Central memory CD8-positive, alpha-beta T cell (primary cell): ENCODE measurements around the gene POLR1F.
A peak's percentile ranks its signal among the peaks of the same experiment; 100 is the strongest.
"Not testable (repeated sequence)": the region's sequence is repeated elsewhere in the genome, so short reads cannot be mapped to it uniquely, and the experiment has no call there.

ENCODE experiments used
- ATAC-seq: fragments of 150-1000 bp; cut with Tn5 transposase; replicated peaks from 2 replicates; pipeline ENCODE4 v1.10.0; 2022; ENCODE audit warnings: mild to moderate bottlenecking, moderate FRiP score, moderate number of reproducible peaks; ENCODE audit not compliant: poor library complexity, severe bottlenecking; ENCODE audit errors: extremely low read depth
- DNase-seq, 2 donors: peaks; one replicate each; pipeline ENCODE4 v3.0.0; 2021; ENCODE audit warnings: low spot score in 2 of 2
- H3K27ac Mint-ChIP-seq: one replicate; pipeline ENCODE4 v1.8.0; 2022; ENCODE audit warnings: low read depth, mild to moderate bottlenecking, moderate library complexity, mixed read lengths
- H3K27me3 Mint-ChIP-seq: one replicate; pipeline ENCODE4 v1.8.0; 2022; ENCODE audit warnings: mixed read lengths
- H3K36me3 Mint-ChIP-seq: one replicate; pipeline ENCODE4 v1.8.0; 2022; ENCODE audit warnings: mild to moderate bottlenecking, moderate library complexity, mixed read lengths; ENCODE audit not compliant: insufficient read depth
- H3K4me1 Mint-ChIP-seq: one replicate; pipeline ENCODE4 v1.8.0; 2022; ENCODE audit warnings: mixed read lengths
- H3K4me3 Mint-ChIP-seq: one replicate; pipeline ENCODE4 v1.8.0; 2022; ENCODE audit warnings: mild to moderate bottlenecking, moderate library complexity, mixed read lengths
- H3K9me3 Mint-ChIP-seq: one replicate; pipeline ENCODE4 v1.8.0; 2022; ENCODE audit warnings: mixed read lengths

POLR1F gene

DNA sequence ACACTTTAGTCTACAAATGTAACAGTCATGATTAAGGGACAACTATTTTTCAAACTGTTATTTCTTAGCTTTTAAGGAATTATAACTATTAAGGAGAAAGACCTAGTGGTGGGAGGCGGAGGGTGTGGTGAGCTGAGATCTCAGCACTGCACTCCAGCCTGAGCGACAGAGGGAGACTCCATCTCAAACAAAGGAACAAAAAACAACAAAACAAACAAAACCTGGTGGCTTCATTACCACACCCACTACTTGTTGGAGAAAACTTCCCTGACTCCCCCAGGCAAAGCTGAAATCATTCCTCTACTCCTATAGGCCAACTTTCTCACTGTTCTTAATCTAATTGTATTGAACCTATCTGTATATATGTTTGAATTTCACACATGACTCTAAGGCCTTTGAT is 3.2 kb downstream of the POLR1F start:
- Mint-ChIP-seq H3K27ac (peak overlapping the region; percentile 97), H3K4me3 (no peak overlapping the region), H3K4me1 (peaks cover 51% of the 10 kb centered on the region), H3K27me3 (no peaks in the 10 kb centered on the region), H3K9me3 (no peaks in the 10 kb centered on the region), H3K36me3 (peaks cover 13% of the 10 kb centered on the region)
- ATAC-seq (no peak), DNase-seq (no peak)

DNA sequence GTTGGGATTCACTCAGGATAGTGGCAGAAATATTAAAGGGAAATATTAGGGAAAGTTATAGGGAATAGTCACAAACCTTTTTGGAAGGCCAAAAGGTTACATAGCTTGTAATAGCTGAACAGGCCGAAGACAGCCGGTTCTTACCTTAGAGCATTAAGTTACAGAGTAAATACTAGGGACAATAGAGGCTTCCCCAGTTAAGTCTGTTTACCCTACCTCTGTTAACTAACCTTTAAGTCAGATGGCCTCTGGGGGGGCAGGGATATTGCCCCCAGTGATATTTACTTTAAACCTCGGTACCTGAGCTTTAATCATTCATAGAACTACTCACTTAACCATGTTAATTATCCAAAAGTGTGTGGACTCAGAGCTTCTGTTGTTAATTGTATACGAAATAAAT is 7.4 kb downstream of the POLR1F start:
- Mint-ChIP-seq H3K9me3 (no peaks in the 10 kb centered on the region), H3K27me3 (no peaks in the 10 kb centered on the region), H3K27ac (no peak overlapping the region), H3K4me1 (peaks cover 16% of the 10 kb centered on the region), H3K4me3 (no peak overlapping the region), H3K36me3 (peaks cover 25% of the 10 kb centered on the region)
- ATAC-seq = no peak
- no peak for DNase-seq

DNA sequence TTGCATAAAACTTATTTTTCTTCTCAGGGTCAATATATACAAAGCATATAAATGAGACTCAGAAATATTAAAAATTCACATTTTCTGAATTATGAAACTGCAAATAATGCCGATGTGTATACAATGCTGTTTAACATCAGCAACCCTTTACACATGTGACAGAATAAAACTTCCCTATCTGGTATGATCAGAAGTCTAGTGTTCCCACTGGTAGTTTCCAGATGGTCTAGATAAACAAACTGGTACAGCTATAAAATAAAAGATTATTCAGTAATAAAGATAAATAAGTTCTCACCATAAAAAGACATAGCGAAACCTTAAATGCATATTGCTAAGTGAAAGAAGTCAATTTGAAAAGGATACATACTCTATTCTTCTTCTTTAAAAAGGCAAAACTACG is 7.9 kb downstream of the POLR1F start:
- Mint-ChIP-seq H3K4me1 (peaks cover 10% of the 10 kb centered on the region), H3K27ac (no peak overlapping the region), H3K4me3 (no peak overlapping the region), H3K27me3 (no peaks in the 10 kb centered on the region), H3K9me3 (no peaks in the 10 kb centered on the region), H3K36me3 (peaks cover 26% of the 10 kb centered on the region)
- no peak for DNase-seq
- no peak for ATAC-seq

DNA sequence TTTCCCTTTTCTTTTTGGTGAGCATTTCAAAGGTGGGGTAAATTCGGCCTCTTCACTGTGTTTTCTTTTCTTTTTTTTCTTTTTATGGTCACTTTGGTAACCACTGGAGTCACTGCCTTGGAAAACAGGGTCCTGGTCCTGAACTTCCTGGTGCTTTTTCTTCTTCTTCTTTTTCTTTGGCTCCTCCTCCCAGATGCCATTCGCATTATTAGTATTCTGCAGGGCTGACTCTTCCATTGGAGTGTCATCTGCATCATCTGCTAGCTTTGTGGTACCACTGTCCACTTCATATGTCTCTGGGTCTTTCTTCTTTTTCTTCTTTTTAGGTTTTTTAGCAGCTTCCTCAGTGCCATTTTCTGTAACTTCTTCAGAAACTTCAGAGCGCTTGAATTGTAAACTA is 10.5 kb downstream of the POLR1F start:
- no peak for ATAC-seq
- H3K36me3 Mint-ChIP-seq = peaks cover 29% of the 10 kb centered on the region
- no peaks in the 10 kb centered on the region for H3K27me3 Mint-ChIP-seq
- H3K27ac Mint-ChIP-seq = no peak overlapping the region
- no peak overlapping the region for H3K4me3 Mint-ChIP-seq
- H3K9me3 Mint-ChIP-seq = no peaks in the 10 kb centered on the region
- peaks cover 6% of the 10 kb centered on the region for H3K4me1 Mint-ChIP-seq
- no peak for DNase-seq

DNA sequence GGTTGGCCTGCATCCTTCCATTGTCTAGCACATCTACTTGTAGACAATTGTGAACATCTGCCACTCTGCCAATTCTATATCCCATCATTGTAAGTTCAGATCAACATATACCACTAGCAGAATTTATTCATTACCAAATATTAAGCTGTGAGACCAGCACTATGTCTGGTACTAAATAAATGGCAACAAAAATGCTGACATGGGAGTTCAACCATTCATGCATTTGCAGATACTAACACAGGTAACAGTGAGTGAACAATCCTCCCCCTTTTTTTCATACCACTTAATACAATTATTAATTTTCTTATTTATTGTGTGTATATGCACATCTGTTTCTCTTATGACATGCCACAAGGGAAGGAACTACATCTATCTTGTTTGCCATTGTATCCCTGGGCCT is 11.9 kb downstream of the POLR1F start:
- DNase-seq = no peak
- Mint-ChIP-seq H3K4me3 (no peak overlapping the region), H3K27me3 (no peaks in the 10 kb centered on the region), H3K4me1 (peaks cover 6% of the 10 kb centered on the region), H3K9me3 (no peaks in the 10 kb centered on the region), H3K36me3 (peaks cover 27% of the 10 kb centered on the region), H3K27ac (no peak overlapping the region)
- ATAC-seq = no peak

DNA sequence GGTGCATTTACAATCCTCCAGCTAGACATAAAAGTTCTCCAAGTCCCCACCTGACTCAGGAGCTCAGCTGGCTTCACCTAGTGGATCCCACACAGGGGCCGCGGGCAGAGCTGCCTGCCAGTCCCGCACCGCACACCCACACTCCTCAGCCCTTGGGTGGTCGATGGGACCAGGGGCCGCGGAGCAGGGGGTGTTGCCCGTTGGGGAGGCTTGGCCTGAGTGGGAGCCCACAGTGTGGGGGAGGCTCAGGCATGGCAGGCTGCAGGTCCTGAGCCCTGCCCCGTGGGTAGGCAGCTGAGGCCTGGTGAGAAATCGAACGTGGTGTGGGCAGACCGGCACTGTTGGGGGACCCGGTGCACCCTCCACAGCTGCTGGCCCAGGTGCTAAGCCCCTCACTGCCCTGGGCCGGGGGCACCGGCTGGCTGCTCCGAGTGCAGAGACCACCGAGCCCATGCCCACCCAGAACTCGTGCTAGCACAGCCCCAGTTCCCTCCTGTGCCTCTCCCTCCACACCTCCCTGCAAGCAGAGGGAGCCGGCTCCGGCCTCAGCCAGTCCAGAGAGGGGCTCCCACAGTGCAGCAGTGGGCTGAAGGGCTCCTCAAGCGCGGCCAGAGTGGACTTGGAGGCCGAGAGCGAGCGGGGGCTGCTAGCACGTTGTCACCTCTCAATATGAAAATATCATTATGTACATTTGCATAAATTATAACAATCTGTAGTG is 16.6 kb downstream of the POLR1F start:
- no peak for ATAC-seq
- no peaks in the 10 kb centered on the region for H3K4me1 Mint-ChIP-seq
- H3K36me3 Mint-ChIP-seq = peaks cover 8% of the 10 kb centered on the region
- H3K27ac Mint-ChIP-seq = no peak overlapping the region
- no peaks in the 10 kb centered on the region for H3K9me3 Mint-ChIP-seq
- peaks cover 11% of the 10 kb centered on the region for H3K27me3 Mint-ChIP-seq
- no peak for DNase-seq
- H3K4me3 Mint-ChIP-seq = no peak overlapping the region

DNA sequence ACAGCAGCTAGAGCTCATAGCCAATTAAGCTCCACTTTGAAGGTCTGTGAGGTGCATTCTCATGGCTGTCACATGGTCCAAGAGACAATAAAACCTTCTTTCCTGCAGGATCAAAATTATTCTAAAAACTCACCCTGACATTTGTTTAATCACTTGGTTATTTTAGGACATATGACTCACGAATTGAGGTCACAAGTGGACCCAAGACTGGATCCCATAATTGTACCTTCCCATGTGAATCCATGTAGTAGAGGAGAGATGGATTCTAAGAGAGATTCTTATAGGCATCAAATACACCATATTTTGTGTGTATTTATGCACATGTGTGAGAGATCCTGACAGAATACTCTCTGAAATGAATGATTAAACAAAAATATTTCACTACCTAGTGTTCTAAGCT is 18.1 kb downstream of the POLR1F start:
- no peak for ATAC-seq
- Mint-ChIP-seq H3K36me3 (peaks cover 2% of the 10 kb centered on the region), H3K4me3 (no peak overlapping the region), H3K9me3 (no peaks in the 10 kb centered on the region), H3K27me3 (peaks cover 11% of the 10 kb centered on the region), H3K27ac (no peak overlapping the region), H3K4me1 (no peaks in the 10 kb centered on the region)
- DNase-seq = no peak

DNA sequence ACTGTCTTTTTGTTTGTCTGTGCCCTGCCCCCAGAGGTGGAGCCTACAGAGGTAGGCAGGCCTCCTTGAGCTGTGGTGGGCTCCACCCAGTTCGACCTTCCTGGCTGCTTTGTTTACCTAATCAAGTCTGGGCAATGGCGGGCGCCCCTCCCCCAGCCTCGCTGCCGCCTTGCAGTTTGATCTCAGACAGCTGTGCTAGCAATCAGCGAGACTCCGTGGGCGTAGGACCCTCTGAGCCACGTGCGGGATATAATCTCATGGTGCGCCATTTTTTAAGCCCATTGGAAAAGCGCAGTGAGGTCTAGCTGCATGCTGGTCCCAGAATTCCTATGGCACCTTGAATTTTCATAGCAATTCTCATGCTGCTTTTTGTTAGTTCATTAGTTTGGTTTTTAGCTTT is 19.7 kb downstream of the POLR1F start:
- H3K27ac Mint-ChIP-seq, DNase-seq, H3K4me1 Mint-ChIP-seq, H3K36me3 Mint-ChIP-seq, H3K9me3 Mint-ChIP-seq, ATAC-seq, H3K4me3 Mint-ChIP-seq: not testable (repeated sequence)
- peaks cover 11% of the 10 kb centered on the region for H3K27me3 Mint-ChIP-seq

DNA sequence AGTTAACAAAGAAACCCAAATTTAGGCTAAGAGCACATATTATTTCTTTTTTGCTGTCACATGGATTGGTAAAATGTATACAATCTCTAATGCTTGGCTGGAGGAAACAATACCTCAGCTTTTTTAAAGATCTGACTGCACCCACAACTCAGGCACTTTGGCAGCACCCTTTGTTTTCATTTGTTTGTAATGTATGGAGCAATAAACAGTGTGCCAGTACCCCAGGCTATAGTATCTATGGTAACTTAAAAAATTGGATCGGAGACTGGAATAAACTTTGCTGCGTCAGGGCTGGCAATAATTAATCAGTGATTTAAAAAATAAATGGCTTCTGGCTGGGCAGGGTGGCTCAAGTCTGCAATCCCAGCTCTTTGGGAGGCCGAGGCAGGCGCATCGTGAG is 27.2 kb downstream of the POLR1F start:
- Mint-ChIP-seq H3K4me3 (no peak overlapping the region), H3K27ac (no peak overlapping the region)

DNA sequence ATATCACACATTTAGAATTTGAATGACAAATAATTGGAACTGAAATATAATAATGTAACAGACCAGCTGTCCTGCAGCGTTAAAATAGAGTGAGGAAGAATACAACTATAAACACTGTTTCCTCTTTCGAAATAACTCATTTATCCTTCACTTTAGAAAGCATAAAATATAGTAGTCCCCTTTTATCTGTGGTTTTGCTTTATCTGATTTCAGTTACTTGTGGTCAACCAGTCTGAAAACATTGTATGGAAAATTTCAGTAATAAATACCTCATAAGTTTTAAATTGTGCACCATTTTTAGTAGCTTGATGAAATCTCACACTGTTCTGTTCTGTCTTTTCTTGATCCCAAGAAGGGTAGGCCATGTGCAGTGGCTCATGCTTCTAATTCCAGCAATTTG is 31.7 kb downstream of the POLR1F start:
- DNase-seq = no peak
- Mint-ChIP-seq H3K27me3 (no peaks in the 10 kb centered on the region), H3K4me3 (no peak overlapping the region), H3K36me3 (no peaks in the 10 kb centered on the region), H3K9me3 (peaks cover 1% of the 10 kb centered on the region), H3K27ac (no peak overlapping the region), H3K4me1 (no peaks in the 10 kb centered on the region)
- no peak for ATAC-seq

More for the DNA sequence above, 27.2 kb downstream of the POLR1F start:
- Mint-ChIP-seq H3K36me3 (peaks cover 3% of the 10 kb centered on the region), H3K9me3 (peaks cover 6% of the 10 kb centered on the region), H3K4me1 (no peaks in the 10 kb centered on the region), H3K27me3 (no peaks in the 10 kb centered on the region)
- ATAC-seq (no peak), DNase-seq (no peak)

DNA sequence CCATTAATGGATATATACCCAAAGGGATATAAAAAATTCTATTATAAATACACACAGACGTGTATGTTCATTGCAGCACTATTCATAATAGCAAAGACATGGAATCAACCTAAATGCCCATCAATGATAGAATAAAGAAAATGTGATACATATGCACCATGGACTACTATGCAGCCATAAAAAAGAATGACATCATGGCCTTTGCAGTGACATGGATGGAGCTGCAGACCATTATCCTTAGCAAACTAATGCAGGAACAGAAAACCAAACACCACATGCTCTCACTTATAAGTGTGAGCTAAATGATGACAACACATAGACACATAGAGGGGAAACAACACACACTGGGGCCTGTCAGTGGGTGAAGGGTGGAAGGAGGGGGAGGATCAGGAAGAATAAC is 33.0 kb downstream of the POLR1F start:
- no peak for ATAC-seq

DNA sequence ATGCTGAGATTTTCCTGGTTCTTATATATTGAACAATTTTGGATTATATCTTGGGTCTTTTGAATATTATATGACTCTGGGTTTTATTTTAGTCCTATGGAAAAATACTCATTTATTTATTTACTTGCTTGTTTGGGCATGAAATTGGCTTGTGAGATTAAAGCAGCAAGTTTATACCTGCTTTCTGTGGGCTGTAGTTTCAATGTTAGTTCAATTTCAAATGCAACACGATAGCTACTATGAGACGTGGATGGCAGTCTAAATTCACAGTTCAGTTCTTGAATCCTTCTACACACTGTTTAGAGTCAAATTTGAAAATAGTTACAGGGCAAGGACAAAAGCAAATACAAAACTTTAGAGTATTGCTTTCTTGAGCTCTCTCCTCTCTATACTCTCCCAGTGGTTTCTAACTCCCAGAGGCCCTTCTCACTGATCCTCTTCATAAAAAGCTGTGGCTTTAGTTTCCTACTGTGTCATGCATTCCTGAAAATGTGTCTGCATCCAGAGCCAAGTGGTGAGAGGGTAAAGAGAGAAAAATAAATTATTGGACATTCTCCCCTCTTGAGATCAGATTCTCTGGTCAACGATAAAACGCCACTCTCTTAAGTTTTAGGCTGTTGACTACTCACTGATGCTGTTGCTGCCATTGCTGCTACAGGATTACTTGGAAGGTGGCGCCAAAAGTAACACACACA is 34.4 kb downstream of the POLR1F start:
- ATAC-seq = no peak
- Mint-ChIP-seq H3K4me1 (no peaks in the 10 kb centered on the region), H3K9me3 (no peaks in the 10 kb centered on the region), H3K27ac (no peak overlapping the region), H3K27me3 (no peaks in the 10 kb centered on the region), H3K36me3 (no peaks in the 10 kb centered on the region), H3K4me3 (no peak overlapping the region)
- no peak for DNase-seq

More for the DNA sequence above, 33.0 kb downstream of the POLR1F start:
- H3K27ac Mint-ChIP-seq = no peak overlapping the region
- no peaks in the 10 kb centered on the region for H3K9me3 Mint-ChIP-seq
- H3K4me3 Mint-ChIP-seq = no peak overlapping the region
- no peaks in the 10 kb centered on the region for H3K36me3 Mint-ChIP-seq
- no peaks in the 10 kb centered on the region for H3K4me1 Mint-ChIP-seq
- no peaks in the 10 kb centered on the region for H3K27me3 Mint-ChIP-seq
- DNase-seq = no peak

DNA sequence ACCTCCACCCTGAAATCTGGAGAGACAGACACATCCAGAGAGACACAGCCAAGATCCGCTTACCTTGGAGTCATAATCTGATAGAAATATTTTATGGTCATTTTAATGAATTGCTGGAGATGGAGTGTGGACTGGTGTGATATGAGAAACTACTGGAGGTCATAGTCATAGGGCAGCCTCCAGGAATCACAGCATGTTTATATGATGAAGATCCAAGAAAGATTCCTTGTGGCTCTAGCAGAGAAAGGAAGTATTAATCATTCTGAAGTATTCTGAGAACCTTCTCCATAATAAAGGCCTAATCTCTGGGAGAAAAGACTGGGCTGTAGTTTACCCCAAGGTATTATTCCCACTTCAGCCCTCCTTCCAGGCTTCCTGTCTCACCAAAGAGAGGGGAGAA is 38.0 kb downstream of the POLR1F start:
- Mint-ChIP-seq H3K36me3 (no peaks in the 10 kb centered on the region), H3K4me3 (no peak overlapping the region), H3K27me3 (no peaks in the 10 kb centered on the region), H3K27ac (no peak overlapping the region), H3K9me3 (no peaks in the 10 kb centered on the region), H3K4me1 (no peaks in the 10 kb centered on the region)
- ATAC-seq (no peak), DNase-seq (no peak)
